GM12892 (cell line): Measurements from ENCODE around the gene IDI2.

ENCODE experiments used
- POLR2AphosphoS5 ChIP-seq: IDR thresholded peaks from 2 replicates; pipeline ENCODE4 v1.6.1; 2011; ENCODE audit warnings: low read depth, low read length, control low read depth
- TAF1 ChIP-seq: IDR thresholded peaks from 2 replicates; pipeline ENCODE4 v1.6.1; 2011; ENCODE audit warnings: low read depth, mild to moderate bottlenecking, control low read depth, low read length, borderline replicate concordance

DNA sequence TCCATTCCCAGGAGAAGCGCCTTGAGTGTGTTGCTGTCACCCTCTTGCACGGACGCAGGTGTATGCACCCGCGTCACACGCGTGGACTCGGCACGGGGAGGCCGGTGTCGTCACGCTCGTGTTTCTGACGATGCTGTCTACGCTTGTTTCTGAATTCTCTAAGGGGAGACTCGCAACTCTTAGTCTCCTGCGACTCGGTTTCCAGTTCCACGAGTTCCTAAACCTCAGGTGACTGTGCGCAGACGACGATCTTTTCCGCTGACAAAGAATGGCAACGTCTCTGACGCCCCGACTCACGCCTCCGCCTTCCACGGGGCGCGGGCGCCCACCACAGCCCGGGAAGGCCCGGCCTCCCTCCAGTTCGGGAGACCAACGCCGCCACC lies 22.7 kb upstream of the IDI2 start:
- no peak for TF ChIP-seq POLR2AphosphoS5
- no peak for TF ChIP-seq TAF1
